Prostate gland (tissue), 2 donors: ENCODE measurements around the gene ROBO1. TPM values are rescaled to one million over a fixed set of nuclear protein-coding genes. Genes with fewer than 3 reads are reported as not detected.

Experiments
- DNase-seq: peaks from one replicate; pipeline ENCODE4 v3.0.0-alpha.2; 2019; ENCODE audit warnings: low spot score
- H3K27ac ChIP-seq, 2 donors: fragments of 200-600 bp; sonication (generic); 2 replicates each; pipeline ENCODE4 v1.5.1; 2017 to 2019
- H3K27me3 ChIP-seq: fragments of 200-600 bp; sonication (generic); replicated peaks from 2 replicates; pipeline ENCODE4 v1.5.1; 2019; ENCODE audit not compliant: insufficient read depth
- H3K36me3 ChIP-seq, 2 donors: fragments of 200-600 bp; sonication (generic); 1 replicate in 1 of 2; 2 replicates in 1 of 2; pipeline versions ENCODE4 v1.5.1 to v1.8.1; 2017 to 2019
- H3K4me1 ChIP-seq: fragments of 200-600 bp; sonication (generic); replicated peaks from 2 replicates; pipeline ENCODE4 v1.5.1; 2019
- H3K4me3 ChIP-seq, 2 donors: fragments of 200-600 bp; sonication (generic); 2 replicates each; pipeline ENCODE4 v1.5.1; 2017 to 2019
- H3K9me3 ChIP-seq: fragments of 200-600 bp; sonication (generic); 2 replicates; pipeline ENCODE4 v1.5.1; 2017
- POLR2A ChIP-seq: fragments of 450-650 bp; IDR thresholded peaks from one replicate; pipeline ENCODE4 v1.6.1; 2016; ENCODE audit warnings: antibody characterized with exemption, mild to moderate bottlenecking
- POLR2AphosphoS5 ChIP-seq: sonication (generic); formaldehyde crosslinking; IDR thresholded peaks from one replicate; pipeline ENCODE4 v1.6.1; 2017; ENCODE audit warnings: antibody characterized with exemption
- WGBS: methylation state at CpG from one replicate; pipeline ENCODE4 v1.1.5; 2018; 5-methylcytosine and 5-hydroxymethylcytosine counted together
- intact Hi-C: fragments of 100-400 bp; cut with DNase I; formaldehyde crosslinking; loops from one replicate; pipeline ENCODE4 v1.14.2; 2022
- total RNA-seq, 2 donors: library from RNA; depleted of rRNA; stranded (reverse); fragments of >200 nt; gene quantifications; one replicate each; pipeline ENCODE4 v1.1.0, GENCODE V29; 2016
- TF ChIP-seq, protein P1 (sequence below), 4 experiments: fragments of 200-600 bp in 2 of 4; fragments of 450-650 bp in 2 of 4; sonication (generic) in 2 of 4; IDR thresholded peaks; 1 replicate in 3 of 4; 2 replicates in 1 of 4; pipeline ENCODE4 v1.5.1; 2016 to 2019; ENCODE audit warnings: antibody characterized with exemption in 4 of 4, mild to moderate bottlenecking in 2 of 4, moderate library complexity in 2 of 4

ROBO1 gene
- total RNA-seq, 2 donors from 2014 or later = 37.6 to 50.8 TPM

DNA sequence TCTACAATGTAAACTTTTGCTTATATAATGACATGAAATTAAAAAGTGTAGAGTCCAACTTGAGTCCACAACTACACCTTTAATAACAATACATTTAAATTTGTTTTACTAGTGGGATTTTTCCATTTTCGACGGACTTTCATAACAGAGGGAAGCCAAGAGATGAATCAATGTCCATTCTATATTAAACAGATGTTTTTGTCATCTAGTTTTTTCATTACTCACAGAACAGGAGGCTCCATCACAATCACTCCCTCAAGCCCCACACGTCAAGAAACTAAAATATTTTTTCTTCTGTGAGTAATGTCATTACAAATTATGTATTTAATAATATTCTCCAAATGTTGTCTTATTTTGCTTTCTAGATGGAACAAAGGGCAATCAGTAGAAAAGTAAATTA lies 932.9 kb downstream of the ROBO1 start:
- Histone ChIP-seq H3K27ac (no peak overlapping the region), H3K4me3 (no peak overlapping the region), H3K4me1 (no peaks in the 10 kb centered on the region), H3K27me3 (no peaks in the 10 kb centered on the region), H3K9me3 (no peaks in the 10 kb centered on the region), H3K36me3 (no peaks in the 10 kb centered on the region)
- intact Hi-C loops = no loop called here
- DNase-seq = no peak
- WGBS = 89% methylated on average over 3 of the region's 3 CpGs
- TF ChIP-seq, protein P1, sequence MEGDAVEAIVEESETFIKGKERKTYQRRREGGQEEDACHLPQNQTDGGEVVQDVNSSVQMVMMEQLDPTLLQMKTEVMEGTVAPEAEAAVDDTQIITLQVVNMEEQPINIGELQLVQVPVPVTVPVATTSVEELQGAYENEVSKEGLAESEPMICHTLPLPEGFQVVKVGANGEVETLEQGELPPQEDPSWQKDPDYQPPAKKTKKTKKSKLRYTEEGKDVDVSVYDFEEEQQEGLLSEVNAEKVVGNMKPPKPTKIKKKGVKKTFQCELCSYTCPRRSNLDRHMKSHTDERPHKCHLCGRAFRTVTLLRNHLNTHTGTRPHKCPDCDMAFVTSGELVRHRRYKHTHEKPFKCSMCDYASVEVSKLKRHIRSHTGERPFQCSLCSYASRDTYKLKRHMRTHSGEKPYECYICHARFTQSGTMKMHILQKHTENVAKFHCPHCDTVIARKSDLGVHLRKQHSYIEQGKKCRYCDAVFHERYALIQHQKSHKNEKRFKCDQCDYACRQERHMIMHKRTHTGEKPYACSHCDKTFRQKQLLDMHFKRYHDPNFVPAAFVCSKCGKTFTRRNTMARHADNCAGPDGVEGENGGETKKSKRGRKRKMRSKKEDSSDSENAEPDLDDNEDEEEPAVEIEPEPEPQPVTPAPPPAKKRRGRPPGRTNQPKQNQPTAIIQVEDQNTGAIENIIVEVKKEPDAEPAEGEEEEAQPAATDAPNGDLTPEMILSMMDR (IDR thresholded peaks at IDR 0.05) = no peak
- TF ChIP-seq POLR2A = no peak
- TF ChIP-seq POLR2AphosphoS5 = no peak

DNA sequence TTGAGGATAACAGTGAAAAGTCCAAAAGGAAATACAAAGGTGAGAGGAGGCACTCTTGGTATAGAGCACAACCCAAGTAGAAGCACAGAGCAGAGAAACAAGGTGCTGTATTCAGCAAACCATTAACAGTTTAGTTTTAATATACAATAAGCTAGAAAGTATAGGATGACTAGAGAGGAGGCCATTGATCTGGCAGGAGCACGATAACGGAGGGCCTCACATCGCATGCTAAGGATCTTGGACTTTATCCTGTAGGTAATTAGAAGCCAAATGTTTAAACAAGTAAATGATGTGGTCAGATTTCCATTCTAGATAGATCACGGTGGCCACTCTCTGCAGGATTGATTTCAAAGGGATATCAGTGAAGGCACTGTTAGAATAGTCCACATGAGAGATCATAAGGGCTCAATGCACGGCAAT lies 935.0 kb downstream of the ROBO1 start:
- intact Hi-C loops = no loop called here
- Histone ChIP-seq H3K4me1 (no peaks in the 10 kb centered on the region), H3K9me3 (no peaks in the 10 kb centered on the region), H3K27me3 (no peaks in the 10 kb centered on the region), H3K4me3 (no peak overlapping the region), H3K36me3 (no peaks in the 10 kb centered on the region), H3K27ac (no peak overlapping the region)
- DNase-seq = no peak
- WGBS = 95% methylated on average over 5 of the region's 5 CpGs
- TF ChIP-seq POLR2AphosphoS5 = no peak
- TF ChIP-seq POLR2A = no peak
- TF ChIP-seq, protein P1 (IDR thresholded peaks at IDR 0.05) = no peak

DNA sequence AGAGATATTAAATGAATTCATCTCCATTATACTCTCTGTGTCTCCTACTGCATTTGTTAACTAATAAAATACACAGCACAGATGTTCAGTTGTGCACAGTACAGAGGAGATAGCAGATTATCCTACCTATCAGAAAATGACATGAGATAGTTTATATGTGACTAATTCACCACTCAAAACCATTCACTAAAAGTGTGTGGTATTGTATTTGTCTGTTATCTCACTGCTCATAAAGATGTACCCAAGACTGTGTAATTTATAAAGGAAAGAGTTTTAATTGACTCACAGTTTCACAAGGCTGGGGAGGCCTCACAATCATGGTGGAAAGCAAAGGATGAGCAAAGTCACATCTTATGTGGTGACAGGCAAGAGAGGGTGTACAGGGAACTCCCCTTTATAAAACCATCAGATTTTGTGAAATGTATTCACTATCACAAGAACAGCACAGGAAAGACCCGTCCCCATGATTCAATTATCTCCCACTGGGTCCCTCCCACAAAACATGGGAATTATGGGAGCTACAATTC lies 936.3 kb downstream of the ROBO1 start:
- DNase-seq = no peak
- intact Hi-C loops = no loop called here
- no peak overlapping the region for H3K27ac ChIP-seq
- no peaks in the 10 kb centered on the region for H3K9me3 ChIP-seq
- no peaks in the 10 kb centered on the region for H3K4me1 ChIP-seq
- no peak overlapping the region for H3K4me3 ChIP-seq
- no peak for TF ChIP-seq POLR2A
- H3K36me3 ChIP-seq = no peaks in the 10 kb centered on the region
- no peaks in the 10 kb centered on the region for H3K27me3 ChIP-seq
- WGBS = 80% methylated on average over 1 of the region's 1 CpG

DNA sequence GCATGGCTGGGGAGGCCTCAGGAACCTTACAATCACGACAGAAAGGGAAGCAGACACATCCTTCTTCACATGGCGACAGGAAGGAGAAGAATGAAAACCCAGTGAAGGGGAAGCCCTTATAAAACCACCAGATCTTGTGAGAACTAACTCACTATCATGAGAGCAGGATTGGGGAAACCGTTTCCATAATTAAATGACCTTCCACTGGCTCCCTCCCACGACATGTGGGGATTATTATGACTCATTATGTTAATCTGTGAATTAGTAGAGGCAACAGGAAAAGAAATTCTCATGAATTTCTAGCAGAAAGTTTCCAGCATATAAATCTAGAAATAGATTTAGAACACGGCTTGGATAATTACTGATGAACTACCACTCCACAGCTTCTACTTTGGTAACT lies 937.3 kb downstream of the ROBO1 start:
- no peaks in the 10 kb centered on the region for H3K4me1 ChIP-seq
- no peaks in the 10 kb centered on the region for H3K9me3 ChIP-seq
- no peak for DNase-seq
- WGBS = 93% methylated on average over 5 of the region's 5 CpGs
- no peak overlapping the region for H3K4me3 ChIP-seq
- H3K27me3 ChIP-seq = no peaks in the 10 kb centered on the region
- no peak overlapping the region for H3K27ac ChIP-seq
- no peaks in the 10 kb centered on the region for H3K36me3 ChIP-seq
- TF ChIP-seq POLR2AphosphoS5 (no peak), POLR2A (no peak)
- TF ChIP-seq, protein P1 (IDR thresholded peaks at IDR 0.05) = no peak
- intact Hi-C loops = no loop called here

DNA sequence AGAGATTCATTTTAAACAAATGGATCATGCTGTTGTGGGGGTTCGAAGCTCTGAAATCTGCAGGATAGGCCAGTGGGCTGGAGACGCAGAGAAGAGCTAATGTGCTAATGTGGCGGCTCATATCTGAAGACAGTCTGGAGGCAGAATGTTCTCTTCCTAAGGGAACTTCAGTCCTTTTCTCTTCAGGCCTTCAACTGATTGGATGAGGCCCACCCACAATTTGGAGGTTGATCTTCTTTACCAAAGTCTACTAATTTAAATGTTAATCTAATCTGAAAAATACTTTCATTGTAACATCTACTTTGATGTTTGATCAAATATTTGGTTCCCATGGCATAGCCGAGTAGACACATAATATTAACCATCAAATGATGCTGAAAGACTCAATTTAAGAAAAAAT lies 940.2 kb downstream of the ROBO1 start:
- H3K9me3 ChIP-seq = no peaks in the 10 kb centered on the region
- no peak overlapping the region for H3K4me3 ChIP-seq
- H3K4me1 ChIP-seq = no peaks in the 10 kb centered on the region
- 99% methylated on average over 4 of the region's 4 CpGs for WGBS
- intact Hi-C loops = no loop called here
- H3K27me3 ChIP-seq = no peaks in the 10 kb centered on the region
- no peak for TF ChIP-seq POLR2AphosphoS5
- TF ChIP-seq, protein P1 (IDR thresholded peaks at IDR 0.05) = no peak
- no peak for TF ChIP-seq POLR2A
- no peak overlapping the region for H3K27ac ChIP-seq
- DNase-seq = no peak
- no peaks in the 10 kb centered on the region for H3K36me3 ChIP-seq
